Prostate gland (tissue), 2 donors: ENCODE measurements around the gene RAB40C. TPM values are rescaled to one million over a fixed set of nuclear protein-coding genes. Genes with fewer than 3 reads are reported as not detected.

Source experiments
- DNase-seq: peaks from one replicate; pipeline ENCODE4 v3.0.0-alpha.2; 2019; ENCODE audit warnings: low spot score
- H3K27ac ChIP-seq, 2 donors: fragments of 200-600 bp; sonication (generic); 2 replicates each; pipeline ENCODE4 v1.5.1; 2017 to 2019
- H3K27me3 ChIP-seq: fragments of 200-600 bp; sonication (generic); replicated peaks from 2 replicates; pipeline ENCODE4 v1.5.1; 2019; ENCODE audit not compliant: insufficient read depth
- H3K36me3 ChIP-seq, 2 donors: fragments of 200-600 bp; sonication (generic); 1 replicate in 1 of 2; 2 replicates in 1 of 2; pipeline versions ENCODE4 v1.5.1 to v1.8.1; 2017 to 2019
- H3K4me1 ChIP-seq: fragments of 200-600 bp; sonication (generic); replicated peaks from 2 replicates; pipeline ENCODE4 v1.5.1; 2019
- H3K4me3 ChIP-seq, 2 donors: fragments of 200-600 bp; sonication (generic); 2 replicates each; pipeline ENCODE4 v1.5.1; 2017 to 2019
- H3K9me3 ChIP-seq: fragments of 200-600 bp; sonication (generic); 2 replicates; pipeline ENCODE4 v1.5.1; 2017
- POLR2A ChIP-seq: fragments of 450-650 bp; IDR thresholded peaks from one replicate; pipeline ENCODE4 v1.6.1; 2016; ENCODE audit warnings: antibody characterized with exemption, mild to moderate bottlenecking
- POLR2AphosphoS5 ChIP-seq: sonication (generic); formaldehyde crosslinking; IDR thresholded peaks from one replicate; pipeline ENCODE4 v1.6.1; 2017; ENCODE audit warnings: antibody characterized with exemption
- whole genome bisulfite sequencing: methylation state at CpG from one replicate; pipeline ENCODE4 v1.1.5; 2018; 5-methylcytosine and 5-hydroxymethylcytosine counted together
- intact Hi-C: fragments of 100-400 bp; cut with DNase I; formaldehyde crosslinking; loops from one replicate; pipeline ENCODE4 v1.14.2; 2022
- total RNA-seq, 2 donors: library from RNA; depleted of rRNA; stranded (reverse); fragments of >200 nt; gene quantifications; one replicate each; pipeline ENCODE4 v1.1.0, GENCODE V29; 2016
- TF ChIP-seq, protein P1 (sequence below), 4 experiments: fragments of 200-600 bp in 2 of 4; fragments of 450-650 bp in 2 of 4; sonication (generic) in 2 of 4; IDR thresholded peaks; 1 replicate in 3 of 4; 2 replicates in 1 of 4; pipeline ENCODE4 v1.5.1; 2016 to 2019; ENCODE audit warnings: antibody characterized with exemption in 4 of 4, mild to moderate bottlenecking in 2 of 4, moderate library complexity in 2 of 4

Gene RAB40C
- total RNA-seq, 2 donors from 2014 or later, result 41.8 to 68.0 TPM

DNA sequence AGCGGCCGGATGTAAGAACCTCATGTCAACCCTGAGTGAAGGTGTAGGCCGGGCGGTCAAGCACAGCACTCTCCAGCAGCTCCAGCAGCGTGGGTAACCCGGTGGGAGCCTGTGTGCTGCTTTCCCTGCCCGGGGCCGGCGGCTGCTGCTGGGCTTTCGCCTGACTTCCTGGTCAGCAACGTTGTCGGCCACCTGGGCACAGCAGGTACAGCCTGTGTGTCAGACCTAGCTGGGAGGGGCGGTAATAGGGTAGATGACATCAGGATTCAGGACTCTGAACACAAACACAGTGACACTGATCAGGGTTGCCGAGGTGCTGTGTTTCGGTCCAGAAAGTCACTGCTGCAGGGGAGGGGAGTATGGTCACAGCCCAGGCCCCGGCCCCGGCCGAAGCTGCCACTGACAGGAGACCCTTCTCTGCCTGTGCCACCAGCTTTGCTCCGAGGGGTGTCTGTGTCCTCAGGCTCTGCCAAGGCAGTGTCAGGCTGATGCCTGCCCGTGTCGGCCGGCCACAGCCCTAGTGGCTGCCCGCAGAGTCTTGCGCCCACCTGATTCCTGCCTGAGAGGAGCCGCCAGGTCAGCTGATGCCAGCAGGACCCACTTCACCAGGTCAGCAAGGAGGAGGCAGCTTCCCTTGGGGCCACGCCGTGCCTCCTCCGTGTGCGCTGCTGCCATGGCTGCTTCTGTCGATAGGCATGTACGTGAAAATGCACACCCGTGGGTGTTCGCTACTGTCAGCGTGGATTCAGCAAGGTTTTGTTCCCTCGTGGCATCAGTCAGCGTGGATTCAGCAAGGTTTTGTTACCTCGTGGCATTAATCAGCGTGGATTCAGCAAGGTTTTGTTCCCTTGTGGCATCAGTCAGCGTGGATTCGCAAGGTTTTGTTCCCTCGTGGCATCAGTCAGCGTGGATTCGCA, 9.2 kb downstream of the RAB40C start:
- H3K4me3 ChIP-seq, result no peak overlapping the region
- H3K4me1 ChIP-seq, result peaks cover 4% of the 10 kb centered on the region
- H3K36me3 ChIP-seq, result peaks cover 0 to 4% of the 10 kb centered on the region in 2 donors
- DNase-seq, result no peak
- H3K9me3 ChIP-seq, result no peaks in the 10 kb centered on the region
- intact Hi-C loops, result no loop called here
- TF ChIP-seq, protein P1, sequence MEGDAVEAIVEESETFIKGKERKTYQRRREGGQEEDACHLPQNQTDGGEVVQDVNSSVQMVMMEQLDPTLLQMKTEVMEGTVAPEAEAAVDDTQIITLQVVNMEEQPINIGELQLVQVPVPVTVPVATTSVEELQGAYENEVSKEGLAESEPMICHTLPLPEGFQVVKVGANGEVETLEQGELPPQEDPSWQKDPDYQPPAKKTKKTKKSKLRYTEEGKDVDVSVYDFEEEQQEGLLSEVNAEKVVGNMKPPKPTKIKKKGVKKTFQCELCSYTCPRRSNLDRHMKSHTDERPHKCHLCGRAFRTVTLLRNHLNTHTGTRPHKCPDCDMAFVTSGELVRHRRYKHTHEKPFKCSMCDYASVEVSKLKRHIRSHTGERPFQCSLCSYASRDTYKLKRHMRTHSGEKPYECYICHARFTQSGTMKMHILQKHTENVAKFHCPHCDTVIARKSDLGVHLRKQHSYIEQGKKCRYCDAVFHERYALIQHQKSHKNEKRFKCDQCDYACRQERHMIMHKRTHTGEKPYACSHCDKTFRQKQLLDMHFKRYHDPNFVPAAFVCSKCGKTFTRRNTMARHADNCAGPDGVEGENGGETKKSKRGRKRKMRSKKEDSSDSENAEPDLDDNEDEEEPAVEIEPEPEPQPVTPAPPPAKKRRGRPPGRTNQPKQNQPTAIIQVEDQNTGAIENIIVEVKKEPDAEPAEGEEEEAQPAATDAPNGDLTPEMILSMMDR (IDR thresholded peaks at IDR 0.05), result no peak
- TF ChIP-seq POLR2A (no peak), POLR2AphosphoS5 (no peak)
- 94% methylated on average over 43 of the region's 43 CpGs for WGBS
- no peaks in the 10 kb centered on the region for H3K27me3 ChIP-seq
- no peak overlapping the region for H3K27ac ChIP-seq

- WGBS, result 53% methylated on average over 7 of the region's 7 CpGs
- no peak overlapping the region for H3K27ac ChIP-seq
- H3K4me3 ChIP-seq, result no peak overlapping the region
- no peaks in the 10 kb centered on the region for H3K9me3 ChIP-seq
- DNase-seq, result no peak
- no peaks in the 10 kb centered on the region for H3K27me3 ChIP-seq
- intact Hi-C loops, result no loop called here
- TF ChIP-seq, protein P1 (IDR thresholded peaks at IDR 0.05), result no peak
- TF ChIP-seq POLR2A (no peak), POLR2AphosphoS5 (no peak)
- H3K36me3 ChIP-seq, result peaks cover 0 to 4% of the 10 kb centered on the region in 2 donors
- no peaks in the 10 kb centered on the region for H3K4me1 ChIP-seq
Measured at GRCh38 chr16:600781-601180, 10.9 kb downstream of the RAB40C start.

- Histone ChIP-seq H3K9me3 (no peaks in the 10 kb centered on the region), H3K27ac (no peak overlapping the region), H3K36me3 (no peaks in the 10 kb centered on the region), H3K27me3 (no peaks in the 10 kb centered on the region), H3K4me1 (no peaks in the 10 kb centered on the region), H3K4me3 (no peak overlapping the region)
- intact Hi-C loops, result no loop called here
- no peak for DNase-seq
- TF ChIP-seq, protein P1 (IDR thresholded peaks at IDR 0.05), result no peak
- TF ChIP-seq POLR2A (no peak), POLR2AphosphoS5 (no peak)
- WGBS, result 88% methylated on average over 5 of the region's 5 CpGs
Measured at GRCh38 chr16:603933-604332, 14.1 kb downstream of the RAB40C start.

- 98% methylated on average over 22 of the region's 22 CpGs for WGBS
- no peaks in the 10 kb centered on the region for H3K9me3 ChIP-seq
- H3K27me3 ChIP-seq, result no peaks in the 10 kb centered on the region
- peaks cover 4% of the 10 kb centered on the region for H3K4me1 ChIP-seq
- no peak for DNase-seq
- no peaks in the 10 kb centered on the region for H3K36me3 ChIP-seq
- intact Hi-C loops, result no loop called here
- no peak overlapping the region for H3K27ac ChIP-seq
- TF ChIP-seq, protein P1 (IDR thresholded peaks at IDR 0.05), result no peak
- TF ChIP-seq POLR2AphosphoS5 (no peak), POLR2A (no peak)
- no peak overlapping the region for H3K4me3 ChIP-seq
Measured at GRCh38 chr16:606656-607307, 16.9 kb downstream of the RAB40C start.
